H1 (cell line): Measurements from ENCODE around the gene CHST13. TPM values are rescaled to one million over a fixed set of nuclear protein-coding genes. Genes with fewer than 3 reads are reported as not detected.

ENCODE experiments used
- CTCF ChIA-PET: fragments of 300-600 bp; sonication (Branson Sonifier 250); formaldehyde crosslinking; loops from one replicate; lab custom pipeline; 2021; ENCODE audit not compliant: partially characterized antibody; lab: Charles Lee
- POLR2A ChIA-PET: fragments of 300-600 bp; sonication (Branson Sonifier 250); formaldehyde crosslinking; loops from one replicate; lab custom pipeline; 2021; ENCODE audit warnings: inconsistent platforms; ENCODE audit not compliant: partially characterized antibody; lab: Charles Lee
- DNase-seq, 2 experiments: peaks; one replicate each; pipeline versions ENCODE4 v3.0.0 to v3.0.0-alpha.2; 2010 to 2022; ENCODE audit warnings: low spot score in 2 of 2, low read depth in 1 of 2, mixed read lengths in 1 of 2
- FAIRE-seq: peaks from 2 replicates; lab custom pipeline; 2011; peaks lifted over from hg19 to GRCh38; lab: Jason Lieb, UNC
- H2AFZ ChIP-seq: 2 replicates; pipeline ENCODE4 v1.8.1; 2012; ENCODE audit warnings: low read length, inconsistent platforms
- H2AK5ac ChIP-seq: 2 replicates; pipeline ENCODE4 v1.6.1; 2013; ENCODE audit warnings: low read depth, low read length
- H2BK120ac ChIP-seq: replicated peaks from 2 replicates; pipeline ENCODE3; 2013; ENCODE audit warnings: low read depth, low read length, inconsistent platforms
- H2BK12ac ChIP-seq: 2 replicates; pipeline ENCODE4 v1.6.1; 2013; ENCODE audit warnings: low read depth, low read length
- H2BK15ac ChIP-seq: 2 replicates; pipeline ENCODE4 v1.6.1; 2013; ENCODE audit warnings: low read length
- H2BK20ac ChIP-seq: 2 replicates; pipeline ENCODE4 v1.6.1; 2013; ENCODE audit warnings: low read length
- H2BK5ac ChIP-seq: 2 replicates; pipeline ENCODE4 v1.6.1; 2013; ENCODE audit warnings: low read depth, low read length
- H3K14ac ChIP-seq: 2 replicates; pipeline ENCODE4 v1.6.1; 2013; ENCODE audit warnings: inconsistent platforms; ENCODE audit not compliant: insufficient read length
- H3K18ac ChIP-seq: 2 replicates; pipeline ENCODE4 v1.6.1; 2013; ENCODE audit warnings: low read length; ENCODE audit errors: extremely low read depth
- H3K23ac ChIP-seq: 2 replicates; pipeline ENCODE4 v1.6.1; 2013; ENCODE audit warnings: inconsistent platforms; ENCODE audit not compliant: insufficient read length
- H3K23me2 ChIP-seq: 2 replicates; pipeline ENCODE4 v1.6.1; 2013; ENCODE audit warnings: low read depth, low read length
- H3K27ac ChIP-seq: 2 replicates; pipeline ENCODE4 v1.6.1; 2011; ENCODE audit warnings: low read depth, low read length, inconsistent platforms
- H3K27me3 ChIP-seq, 4 experiments: replicated peaks in 1 of 4; 1 replicate in 1 of 4; 2 replicates in 3 of 4; pipeline versions ENCODE4 v1.6.1 to v1.8.1; 2011 to 2013; ENCODE audit warnings: low read length in 3 of 4, mild to moderate bottlenecking in 3 of 4, inconsistent platforms in 2 of 4, mixed read lengths in 2 of 4, moderate library complexity in 1 of 4; ENCODE audit not compliant: control insufficient read depth in 3 of 4, insufficient read depth in 3 of 4; ENCODE audit errors: extremely low read depth in 1 of 4
- H3K36me3 ChIP-seq, 4 experiments: 2 replicates each; pipeline versions ENCODE4 v1.6.1 to v1.8.1; 2011 to 2013; ENCODE audit warnings: mild to moderate bottlenecking in 4 of 4, low read length in 3 of 4, moderate library complexity in 2 of 4, control low read depth in 1 of 4, inconsistent platforms in 1 of 4; ENCODE audit not compliant: insufficient read depth in 4 of 4, control insufficient read depth in 2 of 4
- H3K4ac ChIP-seq: replicated peaks from 2 replicates; pipeline ENCODE3; 2013; ENCODE audit warnings: low read length, low read depth, mixed read lengths, inconsistent platforms; ENCODE audit not compliant: insufficient read length
- H3K4me1 ChIP-seq, 4 experiments: replicated peaks in 1 of 4; 1 replicate in 1 of 4; 2 replicates in 3 of 4; pipeline versions ENCODE4 v1.6.1 to v1.8.1; 2011 to 2013; ENCODE audit warnings: low read length in 3 of 4, inconsistent platforms in 2 of 4, mixed read lengths in 1 of 4; ENCODE audit not compliant: insufficient read depth in 4 of 4, control insufficient read depth in 3 of 4
- H3K4me2 ChIP-seq, 2 experiments: 2 replicates each; pipeline versions ENCODE4 v1.6.1 to v1.8.1; 2011 to 2013; ENCODE audit warnings: low read depth in 2 of 2, low read length in 2 of 2, control low read depth in 1 of 2, inconsistent platforms in 1 of 2, mild to moderate bottlenecking in 1 of 2; ENCODE audit not compliant: insufficient read depth in 1 of 2
- H3K4me3 ChIP-seq, 4 experiments: fragments of 200-600, 300-600 bp in 1 of 4; sonication (generic), shearing (Covaris generic), sonication (Bioruptor Twin) in 1 of 4; 2 replicates each; pipeline versions ENCODE4 v1.5.1 to v1.8.1; 2011 to 2016; ENCODE audit warnings: low read length in 4 of 4, low read depth in 3 of 4, control low read depth in 2 of 4, inconsistent platforms in 2 of 4, mild to moderate bottlenecking in 2 of 4, mixed read lengths in 1 of 4, moderate library complexity in 1 of 4; ENCODE audit not compliant: insufficient read depth in 2 of 4; ENCODE audit errors: extremely low read depth in 1 of 4
- H3K56ac ChIP-seq: replicated peaks from 2 replicates; pipeline ENCODE3; 2013; ENCODE audit warnings: low read depth, mild to moderate bottlenecking, mixed read lengths, low read length, inconsistent platforms; ENCODE audit not compliant: insufficient read length
- H3K79me1 ChIP-seq: 2 replicates; pipeline ENCODE4 v1.6.1; 2013; ENCODE audit warnings: low read depth, low read length, control low read depth
- H3K79me2 ChIP-seq, 2 experiments: 2 replicates each; pipeline versions ENCODE4 v1.6.1 to v1.8.1; 2012 to 2013; ENCODE audit warnings: low read length in 2 of 2, mild to moderate bottlenecking in 2 of 2, inconsistent platforms in 1 of 2; ENCODE audit not compliant: insufficient read depth in 2 of 2, control insufficient read depth in 1 of 2
- H3K9ac ChIP-seq, 4 experiments: replicated peaks in 1 of 4; 1 replicate in 1 of 4; 2 replicates in 3 of 4; pipeline versions ENCODE4 v1.6.1 to v1.8.1; 2011 to 2013; ENCODE audit warnings: low read depth in 3 of 4, low read length in 3 of 4, control low read depth in 2 of 4, mild to moderate bottlenecking in 2 of 4, moderate library complexity in 2 of 4, inconsistent platforms in 1 of 4; ENCODE audit errors: extremely low read depth in 1 of 4
- H3K9me3 ChIP-seq, 2 experiments: 2 replicates each; pipeline versions ENCODE4 v1.6.1 to v1.8.1; 2012 to 2013; ENCODE audit warnings: mild to moderate bottlenecking in 2 of 2, moderate library complexity in 2 of 2, control low read depth in 1 of 2, inconsistent platforms in 1 of 2, low read depth in 1 of 2, low read length in 1 of 2, mixed read lengths in 1 of 2; ENCODE audit not compliant: insufficient read depth in 2 of 2
- H4K20me1 ChIP-seq, 2 experiments: replicated peaks in 1 of 2; 2 replicates each; pipeline versions ENCODE3 to v1.8.1; 2011 to 2013; ENCODE audit warnings: inconsistent platforms in 2 of 2, low read length in 2 of 2, mild to moderate bottlenecking in 1 of 2; ENCODE audit not compliant: insufficient read depth in 2 of 2, control insufficient read depth in 1 of 2
- H4K5ac ChIP-seq: 2 replicates; pipeline ENCODE4 v1.6.1; 2013; ENCODE audit warnings: low read length, low read depth, mixed read lengths, inconsistent platforms; ENCODE audit not compliant: insufficient read length
- H4K8ac ChIP-seq: 2 replicates; pipeline ENCODE4 v1.8.0; 2013; ENCODE audit warnings: mild to moderate bottlenecking, moderate library complexity, low read length, inconsistent platforms; ENCODE audit not compliant: insufficient read depth; ENCODE audit errors: extremely low read depth
- H4K91ac ChIP-seq: replicated peaks from 2 replicates; pipeline ENCODE3; 2013; ENCODE audit warnings: low read length, mixed read lengths, inconsistent platforms; ENCODE audit not compliant: insufficient read length
- BRCA1 ChIP-seq: IDR thresholded peaks from 2 replicates; pipeline ENCODE4 v1.6.1; 2012; ENCODE audit warnings: low read depth, low read length, improper control_type of control experiment
- CHD1 ChIP-seq: IDR thresholded peaks from 2 replicates; pipeline ENCODE4 v1.6.1; 2012; ENCODE audit warnings: low read depth, low read length, improper control_type of control experiment
- JUND ChIP-seq: IDR thresholded peaks from 2 replicates; pipeline ENCODE4 v1.6.1; 2011; ENCODE audit warnings: mild to moderate bottlenecking, improper control_type of control experiment, low read length
- KDM5A ChIP-seq: fragments of 200-600 bp; IDR thresholded peaks from 2 replicates; pipeline ENCODE4 v1.7.1; 2012; ENCODE audit warnings: mild to moderate bottlenecking, low read length, inconsistent platforms, mixed read lengths
- MAFK ChIP-seq: IDR thresholded peaks from 2 replicates; pipeline ENCODE4 v1.6.1; 2012; ENCODE audit warnings: low read depth, mild to moderate bottlenecking, improper control_type of control experiment, low read length
- POLR2A ChIP-seq, 2 experiments: IDR thresholded peaks; 1 replicate in 1 of 2; 2 replicates in 1 of 2; pipeline ENCODE4 v1.6.1; 2011; ENCODE audit warnings: low read depth in 2 of 2, low read length in 2 of 2, mild to moderate bottlenecking in 2 of 2; ENCODE audit errors: control extremely low read depth in 1 of 2
- SAP30 ChIP-seq: fragments of 300-600 bp; sonication (generic); IDR thresholded peaks from 2 replicates; pipeline ENCODE4 v1.7.1; 2012; ENCODE audit warnings: low read length, moderate library complexity, mild to moderate bottlenecking, inconsistent platforms; ENCODE audit not compliant: insufficient read depth, insufficient replicate concordance
- SP1 ChIP-seq: IDR thresholded peaks from 2 replicates; pipeline ENCODE4 v1.6.1; 2011; ENCODE audit warnings: low read depth, low read length
- SP2 ChIP-seq: IDR thresholded peaks from 2 replicates; pipeline ENCODE4 v1.6.1; 2012; ENCODE audit warnings: mild to moderate bottlenecking, low read length, inconsistent platforms
- TAF7 ChIP-seq: optimal IDR thresholded peaks from 2 replicates; pipeline ENCODE3; 2011; ENCODE audit warnings: low read depth, mild to moderate bottlenecking, inconsistent platforms, low read length, moderate library complexity, borderline replicate concordance
- WGBS, 2 experiments: shearing (Covaris generic) in 1 of 2; methylation state at CpG; one replicate each; pipeline versions ENCODE4 v1.1.6 to v1.1.7; 2013 to 2015; ENCODE audit warnings: low lambda C conversion rate in 2 of 2, mixed read lengths in 2 of 2, inconsistent platforms in 1 of 2, low coverage in 1 of 2, missing lambda C conversion rate in 1 of 2; ENCODE audit not compliant: insufficient replicate concordance in 2 of 2, insufficient coverage in 1 of 2, insufficient read length in 1 of 2; ENCODE audit errors: extremely low coverage in 1 of 2, missing lambda C conversion rate in 1 of 2; 5-methylcytosine and 5-hydroxymethylcytosine counted together
- polyA plus RNA-seq, 7 experiments: library from polyadenylated mRNA; depleted of rRNA in 3 of 7; stranded (reverse) in 5 of 7; unstranded in 2 of 7; fragments of >200 nt in 5 of 7; fragments of 200-250 nt in 2 of 7; gene quantifications; 1 replicate in 5 of 7; 2 replicates in 1 of 7; 4 replicates in 1 of 7; pipeline versions ENCODE4 v1.2.1 to v1.2.3, GENCODE V29; 2011 to 2013; ENCODE audit warnings: missing spikeins in 2 of 7, mixed read lengths in 2 of 7
- total RNA-seq: library from RNA; stranded (reverse); fragmentation: NEBNext Ultra II Directional; extraction: Animal tissue kit (Norgen Biotek cat#: 25700); gene quantifications from 2 replicates; pipeline ENCODE4 v1.2.1, GENCODE V29; 2021
- TF ChIP-seq, protein P1 (sequence below): IDR thresholded peaks from 2 replicates; pipeline ENCODE4 v1.6.1; 2012; ENCODE audit warnings: low read length, inconsistent platforms

The CHST13 gene
- total and polyA plus RNA-seq, 2 of the 8 experiments (the other 6 are each of a cell fraction or from before 2014, with no cell fraction given): 5.4 to 11.7 TPM

DNA sequence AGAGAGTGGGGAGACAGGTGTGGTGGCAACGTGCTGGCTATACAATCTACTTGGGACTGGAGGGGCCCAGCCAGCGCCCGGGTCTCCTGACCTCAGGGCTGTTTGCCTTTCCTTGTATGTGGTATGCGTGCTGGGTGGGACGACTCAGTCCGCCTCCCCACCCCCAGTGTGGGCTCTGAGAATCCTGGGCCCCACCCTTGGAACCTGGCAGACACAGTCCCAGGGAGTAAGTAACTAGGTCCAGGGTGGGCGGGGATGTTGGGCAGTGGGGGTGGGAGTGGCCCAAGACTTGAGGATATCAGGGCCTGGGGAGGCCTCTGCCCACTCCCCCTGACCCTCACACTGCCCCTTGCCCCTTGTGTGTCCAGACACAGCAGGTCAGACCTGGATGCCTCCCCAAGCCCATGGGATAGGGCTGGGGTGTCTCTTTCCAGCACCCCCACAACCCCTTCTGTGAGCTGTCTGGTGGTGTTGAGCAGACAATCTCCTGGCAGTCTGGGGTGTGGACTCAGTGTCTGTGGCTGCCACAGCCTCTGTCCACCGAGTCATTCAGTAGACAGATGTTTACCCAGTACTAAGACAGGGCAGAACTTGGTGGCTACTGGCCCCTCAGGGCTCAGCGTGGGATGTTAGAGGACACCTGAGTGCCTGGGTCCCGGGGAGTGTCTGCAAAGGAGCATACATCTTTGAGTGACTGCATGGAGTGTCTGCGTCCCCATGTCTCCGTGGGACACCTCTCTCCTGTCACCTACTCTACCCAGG is 1.3 kb downstream of the CHST13 start:
- ChIA-PET POLR2A (interaction anchor here (0.8 kb wide), 1 partner anchor 11 kb away, joined by 3 read pairs; no protein-coding TSS in a partner anchor), CTCF (interaction anchor here (0.8 to 3.3 kb wide), 3 partner anchors 12 to 27 kb away, joined by 3 to 12 read pairs (median 5); no protein-coding TSS in a partner anchor)
- 0 out of 2 replicates have a peak overlapping the region, but pooled peaks have one; percentile 0 for H4K8ac ChIP-seq
- no peak overlapping the region for H3K56ac ChIP-seq
- H3K14ac ChIP-seq: no peak overlapping the region
- H4K91ac ChIP-seq: peak overlapping the region; percentile 29
- no peak overlapping the region for H3K27ac ChIP-seq
- no peak for DNase-seq
- no peak overlapping the region; the same call in 1 of the 2 replicates for H3K18ac ChIP-seq
- H3K4me2 ChIP-seq: peak overlapping the region; percentile 49 to 90; a peak in 3 of 4 replicates
- peaks cover 0 to 18% (median 10%) of the 10 kb centered on the region in 4 experiments; a peak in 6 of 7 replicates for H3K4me1 ChIP-seq
- H2BK15ac ChIP-seq: no peak overlapping the region
- no peaks in the 10 kb centered on the region for H4K20me1 ChIP-seq
- H4K5ac ChIP-seq: no peak overlapping the region
- H2BK5ac ChIP-seq: no peak overlapping the region
- peaks cover 7% of the 10 kb centered on the region; the same call in 1 of the 2 replicates for H3K23me2 ChIP-seq
- no peak overlapping the region for H3K4ac ChIP-seq
- peak overlapping the region in 1 of 4 experiments; percentile 76; a peak in 1 of 8 replicates for H3K4me3 ChIP-seq
- FAIRE-seq: no peak
- 90% methylated on average over 11 of the region's 12 CpGs; no CpG with 5 or more reads in 1 of the 2 experiments for WGBS, 2 experiments
- H3K27me3 ChIP-seq: peaks cover 0 to 16% (median 11%) of the 10 kb centered on the region in 4 experiments; a peak in 5 of 7 replicates
- H3K9ac ChIP-seq: no peak overlapping the region
- no peak overlapping the region for H3K23ac ChIP-seq
- no peak overlapping the region for H2AFZ ChIP-seq
- H2BK12ac ChIP-seq: no peak overlapping the region
- no peaks in the 10 kb centered on the region for H3K79me1 ChIP-seq
- no peak overlapping the region for H2AK5ac ChIP-seq
- H2BK120ac ChIP-seq: no peak overlapping the region
- no peaks in the 10 kb centered on the region for H3K9me3 ChIP-seq
- H3K79me2 ChIP-seq: no peaks in the 10 kb centered on the region
- H2BK20ac ChIP-seq: no peak overlapping the region
- no peaks in the 10 kb centered on the region for H3K36me3 ChIP-seq
- no peak for TF ChIP-seq TAF7
- TF ChIP-seq POLR2A (IDR thresholded peaks at IDR 0.05; ENCODE audit: control extremely low read depth in 1 of 2, low read depth in 2 of 2, low read length in 2 of 2): no peak
- TF ChIP-seq, protein P1, sequence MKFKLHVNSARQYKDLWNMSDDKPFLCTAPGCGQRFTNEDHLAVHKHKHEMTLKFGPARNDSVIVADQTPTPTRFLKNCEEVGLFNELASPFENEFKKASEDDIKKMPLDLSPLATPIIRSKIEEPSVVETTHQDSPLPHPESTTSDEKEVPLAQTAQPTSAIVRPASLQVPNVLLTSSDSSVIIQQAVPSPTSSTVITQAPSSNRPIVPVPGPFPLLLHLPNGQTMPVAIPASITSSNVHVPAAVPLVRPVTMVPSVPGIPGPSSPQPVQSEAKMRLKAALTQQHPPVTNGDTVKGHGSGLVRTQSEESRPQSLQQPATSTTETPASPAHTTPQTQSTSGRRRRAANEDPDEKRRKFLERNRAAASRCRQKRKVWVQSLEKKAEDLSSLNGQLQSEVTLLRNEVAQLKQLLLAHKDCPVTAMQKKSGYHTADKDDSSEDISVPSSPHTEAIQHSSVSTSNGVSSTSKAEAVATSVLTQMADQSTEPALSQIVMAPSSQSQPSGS: no peak
- TF ChIP-seq KDM5A: no peak
- no peak for TF ChIP-seq JUND
- no peak for TF ChIP-seq SP2
- TF ChIP-seq CHD1: no peak
- no peak for TF ChIP-seq SAP30
- no peak for TF ChIP-seq BRCA1
- no peak for TF ChIP-seq SP1
- no peak for TF ChIP-seq MAFK
